NB4 (cell line): ENCODE results near the gene DNAJC7.

Experiments used
- DNase-seq: peaks from one replicate; pipeline ENCODE4 v3.0.0; 2010; ENCODE audit warnings: low read depth
- H3K4me3 ChIP-seq: one replicate; pipeline ENCODE4 v1.5.1; 2011; ENCODE audit warnings: mild to moderate bottlenecking, low read depth, low read length, moderate library complexity
- CTCF ChIP-seq: IDR thresholded peaks from one replicate; pipeline ENCODE4 v1.5.1; 2012; ENCODE audit warnings: low read depth, low read length
- MAX ChIP-seq: IDR thresholded peaks from 2 replicates; pipeline ENCODE4 v1.6.1; 2011; ENCODE audit warnings: low read depth, low read length
- MYC ChIP-seq: IDR thresholded peaks from 2 replicates; pipeline ENCODE4 v1.6.1; 2011; ENCODE audit warnings: low read depth, low read length
- POLR2A ChIP-seq: IDR thresholded peaks from 2 replicates; pipeline ENCODE4 v1.6.1; 2011; ENCODE audit warnings: mild to moderate bottlenecking; ENCODE audit not compliant: insufficient read length; ENCODE audit errors: extremely low read depth

Gene DNAJC7

GRCh38 chr17:42059815-42060214 is 42.6 kb upstream of the DNAJC7 start:
- no peak for DNase-seq
- TF ChIP-seq MYC (no peak), MAX (no peak), POLR2A (no peak), CTCF (no peak)
- no peak overlapping the region for H3K4me3 ChIP-seq

GRCh38 chr17:42058063-42058462 is 40.8 kb upstream of the DNAJC7 start:
- no peak for DNase-seq
- H3K4me3 ChIP-seq: no peak overlapping the region
- TF ChIP-seq MAX: no peak
- TF ChIP-seq MYC: no peak
- no peak for TF ChIP-seq CTCF
- TF ChIP-seq POLR2A: no peak

- H3K4me3 ChIP-seq: no peak overlapping the region
- no peak for TF ChIP-seq POLR2A
- TF ChIP-seq MYC: no peak
- TF ChIP-seq CTCF: no peak
- TF ChIP-seq MAX: no peak
- no peak for DNase-seq
Measured at GRCh38 chr17:42056635-42057034, 39.4 kb upstream of the DNAJC7 start.

- TF ChIP-seq POLR2A: no peak
- no peak for TF ChIP-seq MYC
- H3K4me3 ChIP-seq: no peak overlapping the region
- DNase-seq: peak; percentile 45
Measured at GRCh38 chr17:42055496-42055895, 38.3 kb upstream of the DNAJC7 start.

- DNase-seq: no peak
- TF ChIP-seq MYC (no peak), POLR2A (no peak), MAX (no peak)
- no peak overlapping the region for H3K4me3 ChIP-seq
Measured at GRCh38 chr17:42055027-42055426, 37.8 kb upstream of the DNAJC7 start.

- no peak for TF ChIP-seq MAX
- no peak for TF ChIP-seq POLR2A
- TF ChIP-seq MYC: no peak
- H3K4me3 ChIP-seq: no peak overlapping the region
- DNase-seq: no peak
Measured at GRCh38 chr17:42053731-42054500, 36.7 kb upstream of the DNAJC7 start.

GRCh38 chr17:42052346-42052877 is 35.2 kb upstream of the DNAJC7 start:
- TF ChIP-seq CTCF (no peak), MAX (no peak), POLR2A (no peak), MYC (no peak)

More at GRCh38 chr17:42052346-42052877, 35.2 kb upstream of the DNAJC7 start:
- no peak for DNase-seq
- no peak overlapping the region for H3K4me3 ChIP-seq
